ENCODE results near the gene IL7R.

DNA sequence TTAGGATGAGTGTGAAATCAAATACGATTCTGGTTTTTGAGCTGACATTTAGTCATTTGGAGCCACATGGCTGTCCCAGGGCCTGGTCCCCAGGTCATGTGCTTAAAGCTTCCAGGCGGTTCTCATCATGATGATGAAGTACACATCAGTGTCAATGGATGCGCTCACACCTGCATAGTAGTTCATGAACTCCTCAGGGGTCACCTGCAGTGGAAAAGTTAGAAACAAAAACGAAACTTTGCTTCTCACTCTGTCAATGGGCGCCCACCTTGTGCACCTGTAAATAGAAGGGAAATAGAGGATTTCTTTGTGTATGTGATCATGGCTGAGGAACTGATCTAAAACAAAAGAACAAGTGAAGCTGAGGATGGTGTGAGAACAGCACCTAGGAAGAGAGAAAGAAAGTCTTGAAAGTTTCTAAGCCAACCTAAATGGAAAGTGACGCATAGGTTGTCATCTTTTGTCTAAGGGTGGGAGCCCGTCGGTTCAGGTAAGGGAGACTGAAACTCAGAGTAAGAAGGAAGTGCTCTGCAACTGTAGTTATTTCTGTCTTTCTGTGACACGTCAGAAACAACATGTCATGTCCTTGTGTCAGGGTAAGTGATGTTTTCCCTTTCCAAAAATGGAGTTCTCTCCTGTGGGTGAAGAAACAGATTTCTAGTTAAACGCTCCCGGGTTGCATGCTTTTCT, 47.9 kb downstream of the IL7R start:
- no peak for TF ChIP-seq POLR2A (IDR thresholded peaks at IDR 0.05)
- no peak for TF ChIP-seq CTCF (IDR thresholded peaks at IDR 0.05)

All from breast epithelium (tissue), 3 donors.